ENCODE measurements around the gene TANGO6.

The TANGO6 gene

DNA sequence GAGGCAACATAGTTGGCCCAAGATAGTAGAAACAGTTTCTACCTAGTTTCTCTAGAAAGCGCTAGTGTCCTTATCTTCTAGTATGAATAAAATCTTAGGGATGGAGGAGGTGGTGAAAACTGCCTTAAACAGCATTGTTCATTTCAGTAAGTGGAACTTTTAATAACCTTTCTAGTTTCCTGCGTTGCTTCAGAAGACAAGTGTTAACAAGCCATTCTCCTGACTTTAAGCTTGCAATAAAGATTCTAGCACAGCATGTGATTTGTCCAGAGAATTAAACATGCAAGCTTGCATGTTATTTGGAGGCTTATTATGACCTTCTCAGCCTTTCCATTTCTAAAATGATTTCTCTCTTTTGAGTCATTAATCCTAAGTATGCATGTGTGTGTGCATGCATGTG is 72.3 kb downstream of the TANGO6 start:
- no peak for DNase-seq

DNA sequence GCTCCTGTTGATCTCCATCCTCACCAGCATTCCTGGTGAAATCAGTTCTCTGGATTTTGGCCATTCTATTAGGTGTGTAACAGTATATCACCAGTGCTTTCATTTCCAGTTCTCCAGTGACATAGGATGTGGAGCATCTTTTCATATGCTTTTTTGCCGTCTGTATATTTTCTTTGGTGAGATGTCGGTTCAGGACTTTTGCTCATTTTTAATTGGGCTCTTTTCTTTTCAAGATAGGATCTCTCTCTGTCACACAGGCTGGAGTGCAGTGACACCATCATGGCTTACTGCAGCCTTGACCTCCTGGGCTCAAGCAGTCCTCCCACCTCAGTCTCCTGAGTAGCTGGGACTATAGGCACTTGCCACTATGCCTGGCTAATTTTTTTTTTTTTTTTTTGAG is 74.2 kb downstream of the TANGO6 start:
- DNase-seq: no peak

DNA sequence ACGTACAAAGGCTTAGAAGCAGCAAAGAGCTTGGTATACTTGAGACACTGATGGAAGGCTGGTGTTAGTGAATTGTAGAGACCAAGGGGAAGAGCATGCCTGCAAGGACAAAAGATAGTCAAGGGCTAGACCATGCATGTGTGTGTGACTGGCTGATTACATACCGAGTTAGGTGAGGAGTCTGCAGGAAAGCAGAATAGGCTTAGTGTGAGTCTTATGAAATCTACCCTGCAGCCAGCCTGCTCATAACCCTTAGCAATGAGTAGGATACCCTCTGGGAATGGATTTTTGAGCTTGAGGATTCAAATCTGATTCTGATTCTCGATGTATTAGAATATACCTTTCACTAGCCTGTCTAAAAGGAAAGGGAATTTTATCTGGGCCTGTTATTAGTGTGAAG is 77.0 kb downstream of the TANGO6 start:
- no peak for DNase-seq

DNA sequence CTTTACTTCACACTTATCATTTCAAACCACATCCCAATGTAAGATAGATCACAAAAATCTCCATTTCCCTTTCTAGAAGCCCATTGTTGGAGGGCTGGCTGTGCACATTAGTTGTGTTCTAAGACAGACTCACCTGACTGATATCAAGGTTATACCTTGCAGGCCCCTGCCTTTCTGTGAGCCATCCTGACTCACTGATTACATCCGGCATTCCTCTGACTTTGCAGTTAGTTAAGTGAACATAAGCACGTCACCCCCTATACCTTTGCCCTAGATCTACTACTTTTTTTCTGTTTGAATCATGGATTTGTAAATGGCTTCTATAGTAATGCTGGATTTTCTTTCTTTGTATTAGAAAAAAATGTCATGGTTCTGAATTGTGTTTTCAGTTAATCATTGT is 78.3 kb downstream of the TANGO6 start:
- DNase-seq: peak in 1 of 2 experiments; percentile 20

DNA sequence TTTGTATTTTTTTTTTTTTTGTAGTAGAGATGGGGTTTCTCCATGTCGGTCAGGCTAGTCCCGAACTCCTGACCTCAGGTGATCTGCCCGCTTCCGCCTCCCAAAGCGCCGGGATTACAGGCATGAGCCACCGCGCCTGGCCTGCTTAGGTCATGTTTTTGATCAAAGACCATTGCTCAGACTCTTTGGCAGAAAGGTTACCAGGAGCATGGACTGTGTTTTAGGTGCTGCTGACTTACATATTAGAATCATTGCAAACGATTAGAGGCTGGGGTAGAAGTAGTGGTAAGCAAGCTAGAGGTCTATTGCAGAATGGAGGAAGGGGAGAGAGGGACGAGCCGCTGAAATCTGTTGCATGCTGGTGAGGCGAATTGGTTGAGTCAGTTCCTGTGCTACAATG is 79.8 kb downstream of the TANGO6 start:
- DNase-seq: no peak

DNA sequence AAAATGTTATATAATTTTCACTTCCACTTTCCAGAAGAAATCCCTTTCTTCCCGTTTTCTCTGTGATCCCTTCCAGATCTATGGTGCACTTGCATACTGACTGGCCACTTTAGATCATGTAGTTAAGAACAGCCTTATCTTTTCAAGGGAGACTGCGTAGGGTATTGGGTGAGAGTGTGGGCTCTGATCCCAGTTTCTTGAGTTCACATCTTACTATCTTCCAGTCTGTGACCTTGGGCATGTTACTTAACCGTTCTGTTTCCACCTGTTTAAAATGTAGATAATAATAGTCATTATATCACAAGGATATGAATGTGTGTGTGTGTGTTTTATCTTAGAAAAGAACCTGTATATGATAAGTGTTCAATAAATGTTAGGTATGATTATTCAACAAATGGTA is 83.7 kb downstream of the TANGO6 start:
- no peak for DNase-seq

- DNase-seq: no peak
These were observed 87.9 kb downstream of the TANGO6 start for GRCh38 chr16:68931196-68931595.

- no peak for DNase-seq
These were observed 91.1 kb downstream of the TANGO6 start for GRCh38 chr16:68934402-68934801.

DNA sequence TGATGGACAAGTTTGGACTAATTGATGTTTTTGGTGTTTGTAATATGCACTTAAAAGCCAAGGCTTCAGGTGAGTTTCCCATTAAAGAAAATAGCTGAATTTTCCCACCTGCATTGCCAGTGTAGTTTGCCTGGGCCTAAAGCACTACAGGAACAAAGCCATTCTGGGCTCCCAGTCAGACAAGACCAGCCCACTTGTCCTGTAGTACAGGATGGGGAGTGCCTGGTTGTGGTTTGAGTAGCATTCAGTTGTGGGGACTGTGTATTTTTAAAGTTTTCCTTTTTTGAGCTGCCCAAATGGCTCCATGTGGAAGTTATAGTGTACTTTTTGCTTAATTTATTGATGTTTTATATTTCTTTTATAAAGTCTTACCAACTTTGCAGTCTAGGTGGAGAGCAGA is 91.7 kb downstream of the TANGO6 start:
- DNase-seq: no peak

- DNase-seq: no peak
These were observed 93.7 kb downstream of the TANGO6 start for GRCh38 chr16:68936736-68937631.

DNA sequence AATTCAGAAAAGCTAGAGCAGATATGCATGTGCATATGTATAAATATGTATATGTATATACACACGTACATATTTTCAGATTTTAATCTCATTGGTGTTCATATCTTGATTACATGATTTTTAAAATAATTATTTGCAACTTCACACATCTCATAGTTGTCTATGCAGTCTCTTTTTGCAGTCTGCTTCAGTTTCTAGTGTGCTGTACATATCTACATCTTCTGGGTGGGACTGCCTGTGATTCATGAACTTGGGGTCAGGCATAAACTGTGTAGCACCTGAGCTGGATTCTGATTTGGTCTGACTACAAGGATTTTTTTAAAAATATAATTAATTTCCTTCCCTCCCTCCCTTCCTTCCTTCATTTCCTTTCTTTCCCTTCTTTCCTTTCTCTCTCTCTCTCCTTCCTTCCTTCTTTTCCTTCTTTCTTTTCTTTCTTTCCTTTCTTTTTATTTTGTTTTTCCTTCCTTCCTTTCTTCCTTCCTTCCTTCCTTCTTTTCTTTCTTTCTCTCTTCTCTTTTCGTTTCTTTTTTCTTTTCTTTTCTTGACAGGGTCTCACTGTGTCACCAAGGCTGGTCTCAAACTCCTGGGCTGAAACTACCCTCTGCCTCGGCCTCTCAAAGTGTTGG is 96.5 kb downstream of the TANGO6 start:
- no peak for DNase-seq

GRCh38 chr16:68940816-68941215 is 97.5 kb downstream of the TANGO6 start:
- no peak for DNase-seq

- DNase-seq: no peak
These were observed 100.6 kb downstream of the TANGO6 start for GRCh38 chr16:68943961-68944360.

- DNase-seq: no peak
These were observed 105.0 kb downstream of the TANGO6 start for GRCh38 chr16:68948230-68948910.

- no peak for DNase-seq
These were observed 108.9 kb downstream of the TANGO6 start for GRCh38 chr16:68951991-68952877.

DNA sequence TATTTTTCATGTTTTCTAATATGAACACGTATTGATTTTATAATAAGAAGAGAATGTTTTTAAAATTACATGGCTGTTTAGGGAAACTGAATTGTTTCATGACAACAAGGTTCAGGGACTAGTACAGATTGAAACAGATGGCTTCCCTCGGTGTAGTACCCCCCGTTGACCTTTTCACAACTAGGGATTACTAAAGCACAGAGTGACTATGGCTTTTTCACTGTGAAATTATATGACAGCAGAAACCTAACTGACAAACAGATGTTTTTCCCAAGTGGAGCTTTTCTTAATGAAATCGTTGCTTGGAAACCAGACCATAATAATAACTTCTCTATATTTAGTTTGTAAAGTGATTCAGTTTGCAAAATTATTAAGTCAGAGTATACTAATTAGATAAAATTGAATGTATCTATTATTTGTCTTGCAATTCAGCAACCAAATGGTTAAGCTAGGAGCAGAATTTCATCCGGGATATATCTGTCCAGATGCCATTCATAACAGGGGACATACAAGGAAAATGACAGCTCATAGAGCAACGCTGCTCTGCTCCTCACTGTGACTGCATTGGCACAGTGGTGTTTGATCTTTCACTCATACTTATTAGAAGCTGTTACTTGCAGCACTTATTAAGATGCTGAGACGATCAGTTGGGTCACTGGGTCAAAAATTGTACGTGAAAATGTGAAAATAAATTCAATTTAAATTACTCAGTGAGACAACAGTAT is 111.7 kb downstream of the TANGO6 start:
- no peak for DNase-seq

- DNase-seq: no peak
These were observed 117.6 kb downstream of the TANGO6 start for GRCh38 chr16:68960910-68961309.

DNA sequence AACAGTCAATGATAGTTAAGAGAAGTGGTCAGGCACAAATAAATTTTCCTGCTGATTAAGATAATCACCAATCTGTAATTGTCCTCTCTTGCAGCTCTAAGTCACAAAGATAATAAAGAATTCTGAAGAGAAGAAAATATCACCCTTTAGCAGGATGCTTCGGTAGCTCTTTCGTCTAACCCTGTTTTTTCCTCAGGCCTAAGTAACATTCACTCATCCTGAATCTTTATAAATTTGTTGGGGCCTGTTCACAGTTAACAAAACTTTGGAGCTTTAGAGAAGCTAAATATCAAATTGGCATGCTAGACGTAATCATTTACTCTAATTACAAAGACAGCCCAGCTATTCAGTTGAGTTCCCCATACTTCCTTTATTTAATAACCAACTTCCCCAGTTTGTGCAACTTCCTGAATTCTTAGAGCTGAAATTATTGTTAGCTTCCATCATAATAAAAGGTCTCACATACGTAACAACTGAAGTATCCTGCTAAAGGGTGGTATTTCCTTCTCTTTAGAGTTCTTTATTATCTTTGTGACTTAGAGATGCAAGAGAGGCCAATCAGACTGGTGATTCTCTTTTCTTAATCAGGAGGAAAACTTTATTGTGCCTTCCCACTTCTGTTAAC is 118.6 kb downstream of the TANGO6 start:
- no peak for DNase-seq

GRCh38 chr16:68969338-68969737 is 126.0 kb downstream of the TANGO6 start:
- DNase-seq: no peak

DNA sequence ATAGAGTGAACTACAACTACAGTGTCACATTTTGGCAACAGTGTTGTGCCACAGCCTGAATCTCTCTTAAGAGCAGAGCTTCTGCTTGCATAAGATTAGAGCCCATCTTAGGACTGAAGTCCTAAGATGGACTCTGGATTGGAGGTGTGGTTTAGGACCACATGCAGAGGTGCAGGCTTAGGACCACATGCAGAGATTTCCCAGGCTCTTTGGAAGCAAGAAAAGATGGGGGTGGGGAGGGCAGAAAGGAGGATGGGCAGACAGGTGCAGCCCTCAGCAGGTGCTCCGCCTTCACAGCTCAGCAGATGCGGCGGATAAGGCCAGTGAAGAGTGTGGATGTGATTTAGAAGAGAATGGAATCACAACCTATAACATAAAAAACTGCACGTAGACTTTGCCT is 128.7 kb downstream of the TANGO6 start:
- no peak for DNase-seq

GRCh38 chr16:68972720-68973119 is 129.4 kb downstream of the TANGO6 start:
- peak in 1 of 2 experiments; percentile 6 for DNase-seq

Measured in SW 1271 (cell line).